ENCODE measurements around the gene KIAA1328.

Gene KIAA1328

DNA sequence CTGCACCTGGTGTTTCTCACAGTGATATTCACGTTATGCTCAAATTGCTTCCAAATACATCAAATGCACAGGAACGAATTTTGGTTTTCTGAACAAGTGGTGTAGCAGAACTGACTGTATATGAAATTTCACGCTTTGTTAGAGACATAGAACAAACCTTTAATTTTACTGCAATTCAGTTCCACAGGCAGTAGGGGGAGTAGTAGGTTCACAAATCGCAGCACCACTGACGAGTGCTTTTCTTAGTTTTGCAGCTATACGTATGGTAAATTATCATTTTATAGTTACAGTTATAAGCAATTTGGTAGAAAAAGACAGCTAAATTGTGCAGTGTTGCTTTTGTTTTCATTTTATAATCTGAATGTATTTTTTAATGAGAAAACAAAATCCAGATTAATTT is 113.3 kb downstream of the KIAA1328 start:
- peak; percentile 22 for DNase-seq (ENCODE audit: insufficient read length, low spot score)
- peak; percentile 82 for FAIRE-seq

DNA sequence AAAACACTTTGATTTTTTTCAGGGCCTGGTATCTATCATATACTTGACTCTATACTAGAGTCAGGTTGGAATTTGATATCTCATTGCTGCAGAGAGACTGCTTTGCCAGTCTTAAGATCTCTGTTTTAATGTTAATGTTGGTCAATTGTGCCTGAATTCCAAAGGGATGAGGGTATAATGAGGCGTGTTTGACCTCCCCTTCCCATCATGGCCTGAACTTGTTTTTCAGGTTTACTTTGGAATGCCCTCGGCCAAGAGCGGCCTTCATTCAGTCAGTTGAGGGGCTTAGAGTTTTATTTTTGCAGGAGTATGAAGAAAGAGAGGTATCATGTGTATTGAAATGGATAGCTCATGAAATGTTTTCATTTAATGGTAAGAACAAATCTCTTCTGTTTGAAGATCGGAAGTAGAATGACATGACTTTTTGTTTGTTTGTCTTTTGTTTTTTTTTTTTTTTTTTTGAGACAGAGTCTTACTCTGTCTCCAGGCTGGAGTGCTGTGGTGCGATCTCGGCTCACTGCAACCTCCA is 119.0 kb downstream of the KIAA1328 start:
- DNase-seq (ENCODE audit: insufficient read length, low spot score) (no peak), FAIRE-seq (no peak)

DNA sequence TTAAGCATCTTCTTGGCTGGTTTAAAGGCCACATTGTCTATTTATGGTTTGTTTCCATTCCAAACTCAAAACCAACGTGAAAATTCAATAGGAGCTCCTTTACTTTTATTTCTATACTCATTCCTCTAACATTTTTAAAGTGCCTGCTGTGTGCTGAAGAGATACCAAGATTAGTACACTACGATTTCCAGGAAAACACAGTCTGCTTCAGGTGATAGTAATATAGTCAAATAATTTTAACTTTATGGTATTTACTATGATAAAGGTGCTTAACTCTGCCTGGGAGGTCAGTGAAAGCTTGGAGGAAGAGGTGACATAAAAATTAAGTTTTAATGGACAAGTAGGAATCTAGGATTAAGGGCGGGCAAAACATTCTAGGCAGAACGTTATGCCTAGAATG is 121.4 kb downstream of the KIAA1328 start:
- no peak for DNase-seq (ENCODE audit: insufficient read length, low spot score)
- FAIRE-seq: no peak

DNA sequence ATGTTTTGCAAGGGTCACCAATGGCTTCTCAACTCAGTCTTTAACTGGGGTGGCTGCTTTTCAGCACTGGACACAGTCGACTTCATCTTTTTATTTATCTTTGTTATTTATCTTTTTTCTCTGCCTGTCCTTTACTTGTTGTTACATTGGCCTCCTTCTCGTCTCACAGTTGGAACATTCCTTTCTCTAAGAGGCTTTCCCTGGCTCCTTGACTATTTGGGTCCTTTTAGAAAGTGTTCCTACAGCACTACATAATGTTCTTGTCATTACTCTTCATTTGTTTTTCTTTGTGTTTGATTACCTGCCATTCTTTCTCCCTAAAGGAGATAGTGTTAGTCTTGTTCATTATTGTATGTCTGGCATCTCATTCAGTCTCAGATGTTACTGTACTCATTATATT is 122.0 kb downstream of the KIAA1328 start:
- FAIRE-seq (no peak), DNase-seq (ENCODE audit: insufficient read length, low spot score) (no peak)

DNA sequence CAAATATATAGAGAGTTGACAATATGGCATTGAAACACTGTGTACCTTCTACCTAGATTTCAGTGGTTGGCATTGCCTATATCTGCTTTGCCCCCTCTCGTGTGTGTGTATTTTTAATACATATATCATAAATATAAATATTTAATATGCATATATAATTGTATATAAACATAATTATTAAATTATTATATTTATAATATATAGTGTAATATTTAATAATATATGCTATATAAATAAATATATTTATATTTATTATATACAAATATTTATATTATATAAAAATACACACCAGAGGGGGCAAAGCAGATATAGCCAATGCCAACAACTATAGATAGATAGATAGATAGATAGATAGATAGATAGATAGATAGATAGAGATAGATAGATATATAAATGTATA is 124.1 kb downstream of the KIAA1328 start:
- no peak for FAIRE-seq
- DNase-seq (ENCODE audit: insufficient read length, low spot score): no peak

DNA sequence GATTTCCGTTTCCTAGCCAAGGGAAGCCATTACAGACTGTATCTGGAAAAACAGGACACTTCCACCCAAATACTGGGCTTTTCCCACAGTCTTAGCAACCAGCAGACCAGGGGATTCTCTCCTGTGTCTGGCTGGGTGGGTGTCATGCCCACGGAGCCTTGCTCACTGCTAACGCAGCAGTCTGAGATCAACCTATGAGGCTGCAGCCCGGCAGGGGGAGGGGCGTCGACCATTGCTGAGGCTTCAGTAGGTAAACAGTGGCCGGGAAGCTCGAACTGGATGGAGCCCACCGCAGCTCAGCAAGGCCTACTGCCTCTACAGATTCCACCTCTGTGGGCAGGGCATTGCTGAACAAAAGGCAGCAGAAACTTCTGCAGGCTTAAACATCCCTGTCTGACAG is 131.1 kb downstream of the KIAA1328 start:
- FAIRE-seq: no peak
- DNase-seq (ENCODE audit: insufficient read length, low spot score): no peak

DNA sequence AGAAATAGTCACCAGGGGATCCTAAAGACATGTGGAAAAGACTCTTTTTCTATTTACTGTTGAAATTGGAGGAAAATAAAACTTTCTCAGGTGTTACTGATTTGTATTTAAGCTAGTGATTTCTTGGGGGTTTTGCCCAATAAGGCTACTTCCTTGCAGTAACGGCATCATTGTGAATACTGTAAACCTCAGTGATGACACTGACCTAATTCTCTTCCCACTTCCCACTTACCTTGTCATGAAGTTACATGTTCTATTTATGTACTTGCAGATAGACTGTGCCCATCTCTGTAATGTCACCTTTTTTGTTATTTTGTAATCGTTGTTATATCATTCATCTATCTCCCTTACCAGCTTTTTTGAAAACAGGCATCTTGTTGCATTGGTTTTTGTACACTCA is 134.5 kb downstream of the KIAA1328 start:
- DNase-seq (ENCODE audit: insufficient read length, low spot score) (no peak), FAIRE-seq (no peak)

DNA sequence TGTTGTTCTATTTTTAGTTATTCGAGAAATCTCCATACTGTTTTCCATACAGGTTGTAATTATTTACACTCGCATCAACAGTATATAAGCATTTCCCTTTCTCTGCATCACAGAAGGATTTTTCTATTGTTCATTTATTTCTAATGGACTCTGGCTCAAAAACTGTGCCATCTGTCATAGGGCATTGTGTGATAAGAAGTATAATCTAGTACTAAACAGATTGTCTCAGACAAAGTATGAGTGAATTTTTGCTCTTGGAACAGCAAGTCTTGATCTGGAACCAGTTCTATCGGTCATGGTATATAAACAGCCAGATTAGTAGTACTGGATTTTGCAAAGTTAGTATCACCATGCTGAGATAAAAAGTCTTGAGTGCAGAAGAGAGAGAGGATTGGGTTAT is 145.8 kb downstream of the KIAA1328 start:
- no peak for FAIRE-seq
- no peak for DNase-seq (ENCODE audit: insufficient read length, low spot score)

DNA sequence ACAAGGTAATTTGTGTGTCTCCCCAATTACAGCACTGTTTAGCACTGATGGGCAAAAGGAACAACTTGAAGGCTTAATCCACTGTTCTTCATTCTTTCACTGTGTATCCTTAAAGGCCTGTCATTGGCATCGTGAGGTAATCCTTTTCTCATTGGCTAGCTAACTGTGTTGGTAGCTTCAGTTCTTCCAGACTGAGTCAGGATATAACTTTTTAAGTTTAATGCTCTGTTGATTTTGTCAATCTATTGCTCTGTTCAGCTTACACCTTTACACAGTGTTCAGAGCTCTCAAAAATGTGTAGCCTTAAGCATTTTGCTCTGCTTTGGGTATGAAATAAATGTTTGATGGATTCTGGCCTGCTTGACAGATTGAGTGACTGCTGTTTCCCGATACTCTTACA is 148.2 kb downstream of the KIAA1328 start:
- DNase-seq (ENCODE audit: insufficient read length, low spot score) (no peak), FAIRE-seq (no peak)

DNA sequence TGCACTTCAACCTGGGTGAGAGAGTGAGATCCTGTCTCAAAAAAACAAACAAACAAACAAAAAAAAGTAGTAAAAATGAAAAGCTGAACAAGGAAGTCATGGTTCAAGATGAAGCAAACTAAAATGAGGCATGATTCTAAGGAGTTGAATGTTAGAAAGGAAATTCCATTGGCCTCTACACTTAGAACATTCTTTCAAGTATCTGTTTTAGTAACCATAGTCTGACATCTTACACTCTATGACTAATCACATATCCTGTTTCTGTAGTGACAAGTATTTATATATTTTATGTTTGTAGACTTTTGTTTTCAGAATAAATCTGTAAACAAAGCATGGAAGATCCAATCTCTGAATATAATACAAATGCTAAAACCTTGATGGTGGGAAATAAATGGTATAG is 164.1 kb downstream of the KIAA1328 start:
- no peak for DNase-seq (ENCODE audit: insufficient read length, low spot score)
- FAIRE-seq: no peak

DNA sequence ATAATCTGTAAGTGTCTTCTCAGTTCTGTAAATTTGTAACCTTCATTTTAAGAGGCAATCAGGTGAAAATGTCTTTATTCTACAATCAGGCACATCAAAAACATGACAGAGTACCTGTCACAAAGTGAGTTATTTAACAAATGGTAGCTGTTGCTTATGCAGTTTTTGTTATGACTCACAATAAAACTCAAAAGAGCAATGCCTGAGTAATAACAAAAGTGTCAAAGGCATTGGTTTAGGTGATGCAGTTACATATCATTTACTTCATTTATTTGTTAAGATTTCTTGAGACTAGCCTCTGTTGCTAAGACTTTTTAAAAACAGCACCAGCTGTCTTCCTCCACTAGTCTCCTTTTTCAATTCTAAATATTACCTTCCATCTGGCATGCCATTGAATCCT is 177.8 kb downstream of the KIAA1328 start:
- no peak for DNase-seq (ENCODE audit: insufficient read length, low spot score)
- no peak for FAIRE-seq

DNA sequence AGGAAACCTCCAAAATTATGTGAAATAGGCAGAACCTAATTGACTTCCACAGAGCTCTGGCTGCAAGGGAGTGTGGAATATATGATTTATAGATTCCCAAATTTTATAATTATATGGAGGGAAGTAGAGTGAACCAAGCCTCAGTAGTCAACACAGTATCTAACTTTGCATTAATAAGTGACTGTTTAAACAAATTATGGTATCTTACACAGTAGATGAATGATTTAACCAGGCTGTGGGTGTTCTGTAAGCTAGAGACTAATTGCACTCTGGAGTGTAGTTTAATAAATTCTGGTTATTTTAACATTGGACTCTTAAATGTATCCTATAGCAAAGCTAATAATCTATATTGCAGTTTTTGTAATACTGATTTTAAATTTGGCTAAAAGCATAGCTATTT is 183.5 kb downstream of the KIAA1328 start:
- DNase-seq (ENCODE audit: insufficient read length, low spot score) (no peak), FAIRE-seq (no peak)

DNA sequence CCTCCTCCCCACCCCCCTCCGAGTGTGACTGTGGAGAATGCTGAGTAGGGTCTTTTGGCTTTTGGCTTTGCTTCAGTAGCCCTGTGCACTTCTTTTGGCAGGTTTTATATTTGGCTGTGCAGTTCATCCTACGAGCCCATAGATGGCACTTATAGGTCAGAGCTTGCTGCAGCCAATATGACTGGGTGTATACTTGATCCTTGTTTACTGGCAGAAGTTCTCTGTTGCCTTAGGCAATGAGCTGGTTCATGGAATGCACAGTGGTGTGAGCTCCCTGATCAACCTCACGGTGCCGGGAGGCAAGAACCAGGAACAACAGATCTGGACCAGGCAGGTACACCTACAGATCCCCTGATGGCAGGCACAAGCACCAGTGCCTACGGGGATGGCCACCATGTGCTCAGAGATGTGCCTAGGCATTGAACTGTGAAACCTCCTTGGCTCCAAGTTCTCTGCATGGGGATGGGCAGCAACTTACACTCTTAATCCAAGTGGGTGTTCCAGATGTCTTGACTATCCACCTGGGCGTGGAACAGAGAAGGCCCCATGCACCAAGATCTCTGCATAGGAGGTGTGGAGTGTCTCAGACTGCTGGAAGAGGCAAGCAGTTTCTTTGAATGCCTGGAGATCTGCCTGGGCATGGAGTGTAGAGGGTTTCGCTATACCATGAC is 190.4 kb downstream of the KIAA1328 start:
- DNase-seq (ENCODE audit: insufficient read length, low spot score) (no peak), FAIRE-seq (no peak)

DNA sequence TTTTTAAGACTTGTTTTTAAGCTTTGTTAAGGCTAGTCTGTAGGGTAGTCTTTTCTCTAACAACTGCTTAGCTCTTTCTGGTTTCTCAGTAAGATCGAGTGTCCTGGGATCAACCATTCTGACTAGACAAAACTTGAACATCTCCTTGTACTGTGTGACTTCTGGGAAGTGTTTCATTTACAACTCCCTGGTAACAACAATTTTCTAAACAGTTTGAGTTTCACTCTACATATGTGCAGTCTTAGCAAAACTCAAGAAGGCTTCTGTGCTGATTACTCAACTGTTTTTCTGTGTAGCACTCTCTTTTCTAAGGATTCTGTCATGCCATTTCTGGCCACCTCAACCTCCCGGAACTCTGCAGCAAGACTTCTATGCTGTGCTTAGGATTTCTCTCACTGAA is 204.5 kb downstream of the KIAA1328 start:
- FAIRE-seq (no peak), DNase-seq (ENCODE audit: insufficient read length, low spot score) (no peak)

DNA sequence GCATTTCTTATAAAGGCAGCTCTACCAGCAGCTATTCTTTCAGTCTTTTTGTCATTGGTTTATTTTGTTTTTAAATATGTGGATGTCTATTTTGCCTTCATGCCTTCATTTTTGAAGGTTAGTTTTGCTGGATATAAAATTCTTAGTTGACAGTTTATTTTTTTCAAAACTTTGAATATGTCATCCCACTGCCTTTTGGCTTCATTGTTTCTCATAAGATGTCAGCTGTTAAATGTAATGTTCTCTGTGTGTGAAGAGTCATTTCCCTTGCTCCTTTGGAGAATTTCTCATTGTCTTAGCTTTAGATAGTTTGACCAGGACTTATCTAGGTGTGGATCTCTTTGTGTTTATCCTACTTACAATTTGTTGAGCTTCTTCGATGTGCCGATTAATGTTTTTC is 213.5 kb downstream of the KIAA1328 start:
- no peak for FAIRE-seq
- DNase-seq (ENCODE audit: insufficient read length, low spot score): no peak

DNA sequence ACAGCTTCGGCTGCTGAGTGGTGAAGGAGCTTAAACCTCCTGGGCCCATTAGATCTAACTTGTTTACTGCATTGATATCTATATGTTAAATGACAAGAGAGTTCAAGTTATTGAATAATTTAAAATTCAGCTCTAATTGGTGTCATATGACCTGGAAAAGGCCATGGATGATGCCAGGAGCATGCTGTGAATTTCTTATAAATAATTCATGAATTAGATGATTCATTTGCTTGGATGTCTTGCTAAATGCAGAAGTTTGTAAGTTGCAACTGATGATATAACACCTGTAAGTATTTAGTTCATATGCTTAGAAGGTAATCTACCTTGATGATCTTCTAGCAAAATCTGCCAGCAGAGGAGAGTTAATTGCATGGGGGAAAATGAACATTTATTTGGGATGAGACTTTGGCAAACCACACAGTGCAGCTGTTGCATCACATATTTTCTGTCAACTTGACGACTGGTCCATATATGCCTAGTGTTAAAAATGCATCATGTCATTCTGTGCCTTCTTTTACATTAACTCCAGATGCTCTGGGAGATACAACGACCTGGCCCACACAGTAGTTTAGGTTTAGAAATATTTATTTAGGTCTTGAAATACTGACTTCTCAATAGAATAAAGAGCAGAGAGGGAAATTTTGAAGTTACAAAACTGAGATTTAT is 226.3 kb downstream of the KIAA1328 start:
- DNase-seq (ENCODE audit: insufficient read length, low spot score): no peak
- FAIRE-seq: no peak

DNA sequence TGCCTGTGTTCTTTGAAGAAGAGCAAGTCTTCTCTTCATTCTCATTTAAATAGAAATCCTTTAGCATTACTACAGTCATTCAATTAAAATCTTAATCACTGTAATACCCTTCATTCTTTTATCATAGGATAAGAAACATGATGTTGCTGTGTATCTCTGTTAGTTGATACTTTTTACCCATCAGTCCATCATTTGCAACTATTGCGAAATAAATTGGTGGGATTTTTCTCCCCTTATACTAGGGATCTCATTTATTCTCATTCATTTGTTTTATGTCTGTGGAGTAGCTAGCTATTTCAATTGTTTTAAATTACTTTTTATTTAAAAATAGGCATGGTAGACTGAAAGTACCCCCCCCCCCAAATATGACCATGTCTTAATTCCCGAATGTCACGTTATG is 235.3 kb downstream of the KIAA1328 start:
- DNase-seq (ENCODE audit: insufficient read length, low spot score) (no peak), FAIRE-seq (no peak)

DNA sequence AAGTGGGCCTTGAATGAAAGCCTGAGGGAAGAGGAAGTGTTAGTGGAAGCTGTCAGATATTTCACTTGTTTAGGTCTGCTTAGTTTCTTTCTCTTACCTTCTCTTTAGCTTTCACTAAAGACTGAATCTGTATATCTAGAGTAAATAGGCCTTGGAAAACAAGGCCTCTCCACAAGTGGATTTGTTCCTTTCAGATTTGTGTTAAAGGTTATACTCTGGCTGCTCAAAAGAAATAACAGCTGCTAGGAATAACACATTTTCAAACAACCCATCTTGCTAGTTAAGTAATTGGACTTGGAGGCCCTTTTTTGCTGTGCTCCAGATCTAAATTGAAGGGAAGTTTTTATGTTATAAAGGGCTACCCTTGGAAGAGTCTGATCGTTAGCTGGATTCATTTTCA is 236.3 kb downstream of the KIAA1328 start:
- DNase-seq (ENCODE audit: insufficient read length, low spot score): no peak
- no peak for FAIRE-seq

DNA sequence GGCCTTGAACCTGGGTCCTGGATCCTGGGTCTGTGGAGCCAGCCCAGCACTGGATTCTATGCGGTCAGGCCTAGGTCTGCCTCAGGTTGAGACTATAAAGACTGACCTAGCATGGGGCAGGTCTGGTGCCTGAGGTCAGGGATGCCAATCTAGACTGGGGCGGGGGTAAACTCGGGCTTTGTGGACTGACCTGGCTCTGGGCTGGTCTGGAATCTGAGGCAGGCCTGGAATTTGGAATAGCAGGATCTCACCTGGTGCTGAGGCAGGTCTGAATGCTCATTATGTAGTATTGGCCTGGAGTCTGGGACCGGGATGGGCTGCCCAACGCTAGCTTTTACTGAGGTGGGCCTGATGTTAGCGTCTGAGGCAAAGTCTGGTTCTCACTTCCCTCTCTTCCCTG is 256.0 kb downstream of the KIAA1328 start:
- DNase-seq (ENCODE audit: insufficient read length, low spot score) (no peak), FAIRE-seq (no peak)

DNA sequence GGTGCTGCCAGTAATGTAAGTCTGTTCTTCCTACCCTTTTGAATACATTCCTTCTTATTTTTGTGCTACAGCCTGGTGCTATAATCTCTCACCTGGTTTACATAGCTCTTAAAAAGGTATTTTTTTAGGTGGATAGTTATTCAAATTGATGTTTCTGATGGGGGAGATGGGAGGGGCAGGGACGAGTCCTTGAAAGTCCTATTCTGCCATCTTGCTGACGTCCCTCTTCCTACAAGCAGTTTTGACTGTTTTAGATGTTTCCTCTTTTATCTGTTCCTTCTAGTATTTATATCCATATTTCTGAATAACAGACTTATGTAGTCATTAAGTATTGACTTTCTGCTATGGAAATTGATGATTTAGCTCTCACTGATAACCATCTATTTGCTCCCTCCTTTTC is 256.4 kb downstream of the KIAA1328 start:
- DNase-seq (ENCODE audit: insufficient read length, low spot score): no peak
- FAIRE-seq: no peak

DNA sequence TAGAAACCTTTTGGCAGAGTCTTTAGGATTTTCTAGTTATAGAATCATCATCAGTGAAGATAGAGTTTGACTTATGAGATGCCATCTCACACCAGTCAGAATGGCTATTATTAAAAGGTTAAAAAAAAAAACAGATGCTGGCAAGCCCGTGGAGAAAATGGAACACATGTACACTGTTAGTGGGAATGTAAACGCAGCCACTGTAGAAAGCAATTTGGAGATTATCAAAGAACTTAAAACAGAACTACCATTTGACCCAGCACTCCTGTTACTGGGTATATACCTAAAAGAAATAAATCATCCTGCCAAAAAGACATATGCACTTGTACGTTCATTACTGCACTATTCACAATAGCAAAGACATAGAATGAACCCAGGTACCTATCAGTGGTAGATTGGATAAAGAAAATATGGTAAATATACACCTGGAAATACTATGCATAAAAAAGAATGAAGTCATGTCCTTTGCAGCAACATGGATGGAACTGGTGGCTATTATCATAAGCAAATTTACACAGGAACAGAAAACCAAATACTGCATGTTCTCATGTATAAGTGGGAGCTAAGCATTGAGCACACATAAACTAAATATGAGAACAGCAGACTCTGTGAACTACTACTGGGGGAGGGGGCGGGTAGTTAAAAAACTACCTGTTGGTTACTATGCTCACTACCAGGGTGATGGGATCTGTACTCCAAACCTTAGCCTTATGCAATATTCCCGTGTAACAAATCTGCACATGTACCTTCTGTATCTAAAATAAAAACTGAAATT is 279.0 kb downstream of the KIAA1328 start:
- DNase-seq (ENCODE audit: insufficient read length, low spot score) (no peak), FAIRE-seq (no peak)

DNA sequence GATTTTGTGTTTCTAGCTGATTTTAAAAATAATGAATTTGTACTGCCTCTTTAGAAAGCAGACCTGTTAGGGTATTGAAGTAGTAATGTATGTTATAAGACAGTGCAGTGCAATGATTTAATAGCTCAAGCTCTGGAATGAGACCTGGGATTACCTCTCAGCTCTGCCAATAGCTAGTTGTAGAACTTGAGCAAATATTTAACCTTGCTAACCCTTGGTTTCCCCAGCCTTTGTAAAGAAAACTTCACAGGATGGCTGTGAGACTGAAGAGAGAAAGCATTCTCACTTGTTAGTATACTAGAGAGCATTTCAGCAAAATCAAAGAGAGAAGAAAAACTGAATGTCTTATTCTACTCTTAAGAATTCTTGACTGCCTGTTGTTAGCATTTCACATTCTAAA is 293.9 kb downstream of the KIAA1328 start:
- FAIRE-seq (no peak), DNase-seq (ENCODE audit: insufficient read length, low spot score) (no peak)
